Forelimb muscle (tissue), 1 donor: ENCODE results near the gene OR51B4. TPM values are rescaled to one million over a fixed set of nuclear protein-coding genes. Genes with fewer than 3 reads are reported as not detected.
"Not testable (repeated sequence)": the region's sequence is repeated elsewhere in the genome, so short reads cannot be mapped to it uniquely, and the experiment has no call there.

Experiments used
- DNase-seq: peaks from one replicate; pipeline ENCODE4 v3.0.0-alpha.2; 2013; ENCODE audit warnings: low read depth
- polyA plus RNA-seq: library from polyadenylated mRNA; unstranded; fragments of 120-200 nt; gene quantifications from one replicate; pipeline ENCODE4 v1.2.1, GENCODE V29; 2013; ENCODE audit not compliant: insufficient read length

Gene OR51B4
- polyA plus RNA-seq, 1 donor, result not detected

DNA sequence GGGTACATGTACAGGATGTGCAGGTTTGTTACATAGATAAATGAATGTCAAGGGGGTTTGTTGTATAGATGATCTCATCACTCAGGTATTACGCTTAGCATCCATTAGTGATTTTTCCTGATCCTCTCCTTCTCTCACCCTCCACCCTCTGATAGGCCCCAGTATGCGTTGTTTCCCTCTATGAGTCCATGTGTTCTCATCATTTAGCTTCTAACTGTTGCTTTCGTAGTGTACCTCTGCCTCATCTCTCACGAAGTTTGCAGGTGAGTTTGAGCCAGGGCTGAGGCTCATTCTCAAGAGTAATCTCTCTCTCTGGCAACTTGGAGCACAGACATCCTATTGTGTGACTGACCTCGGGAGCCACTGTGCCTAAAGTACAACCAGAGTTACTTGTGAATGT is 27.4 kb downstream of the OR51B4 start:
- no peak for DNase-seq

DNA sequence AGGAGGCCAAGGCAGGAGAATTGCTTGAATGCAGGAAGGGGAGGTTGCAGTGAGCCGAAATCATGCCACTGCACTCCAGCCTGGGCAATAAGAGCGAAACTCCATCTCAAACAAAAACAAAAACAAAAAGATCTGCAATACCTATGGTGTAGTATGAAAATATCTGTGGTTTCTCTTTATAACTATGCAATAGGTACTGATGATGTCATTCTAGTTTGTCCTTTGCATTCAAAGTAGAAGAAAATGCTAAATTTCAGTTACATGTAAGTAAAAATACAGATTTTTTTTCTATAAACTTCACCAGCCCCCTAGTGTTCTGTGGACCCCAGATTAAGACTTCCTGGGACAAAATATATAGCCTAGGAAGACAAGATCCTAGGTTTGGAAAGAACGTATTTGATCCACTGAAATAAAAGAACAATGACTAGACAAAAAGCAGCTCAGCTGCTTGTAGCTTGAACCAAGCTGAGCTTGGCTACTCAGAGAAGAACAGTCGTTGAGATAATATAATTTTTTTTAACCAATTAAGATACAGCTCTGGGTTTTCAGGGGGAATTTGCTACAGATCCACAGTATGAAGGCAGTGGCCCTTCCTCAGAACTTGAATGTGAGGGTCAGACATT is 29.2 kb downstream of the OR51B4 start:
- DNase-seq, result no peak

DNA sequence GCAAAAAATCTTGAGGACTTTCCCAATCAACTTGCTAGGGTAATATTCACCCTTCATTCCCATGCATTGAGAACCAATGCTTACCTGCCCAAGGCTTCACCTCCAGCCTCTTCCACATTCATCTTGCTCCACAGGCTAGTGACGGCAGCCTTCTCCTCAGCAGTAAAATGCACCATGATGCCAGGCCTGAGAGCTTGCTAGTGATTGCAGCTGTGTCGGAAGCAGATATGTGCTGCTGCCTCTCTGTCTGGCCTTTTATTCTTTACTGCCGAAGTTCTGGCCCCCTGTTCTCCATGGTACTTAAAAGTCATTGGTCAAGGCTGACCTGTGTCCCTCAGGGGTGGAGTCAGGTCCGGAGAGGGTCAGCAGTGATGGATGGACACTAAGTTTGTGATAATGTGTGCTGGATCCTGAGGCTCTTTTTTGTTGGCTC is 32.0 kb downstream of the OR51B4 start, which contains the start of gene HBE1:
HBE1 (minus strand) TSS at position 231 of the 433 bp plus-strand sequence; CDS start at position 176, 55 bp downstream.
- DNase-seq, result no peak

DNA sequence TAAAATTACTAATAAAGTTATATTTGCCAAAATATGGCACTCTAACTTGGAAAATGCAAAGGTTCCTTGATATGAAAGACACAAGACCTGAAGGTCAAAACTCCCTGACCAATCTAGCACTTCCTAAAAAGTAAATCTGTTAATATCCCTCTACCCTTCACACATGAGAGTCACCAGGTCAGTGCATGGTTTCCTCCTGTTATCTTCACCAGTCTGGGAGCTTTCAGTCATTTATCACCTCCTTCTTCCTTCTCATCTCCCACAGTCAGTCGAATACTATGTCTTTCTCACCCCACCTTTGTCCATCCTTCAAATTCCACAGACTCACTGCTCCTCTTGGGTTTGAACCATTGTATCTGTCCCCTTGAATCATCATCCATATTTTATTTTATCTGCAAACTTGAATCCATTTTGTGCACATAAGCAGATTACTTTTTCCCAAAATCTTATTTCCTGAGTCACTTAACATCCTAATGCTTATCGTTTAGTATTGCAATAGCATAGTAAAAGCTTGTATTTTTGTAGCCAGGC is 34.6 kb downstream of the OR51B4 start:
- DNase-seq, result no peak

DNA sequence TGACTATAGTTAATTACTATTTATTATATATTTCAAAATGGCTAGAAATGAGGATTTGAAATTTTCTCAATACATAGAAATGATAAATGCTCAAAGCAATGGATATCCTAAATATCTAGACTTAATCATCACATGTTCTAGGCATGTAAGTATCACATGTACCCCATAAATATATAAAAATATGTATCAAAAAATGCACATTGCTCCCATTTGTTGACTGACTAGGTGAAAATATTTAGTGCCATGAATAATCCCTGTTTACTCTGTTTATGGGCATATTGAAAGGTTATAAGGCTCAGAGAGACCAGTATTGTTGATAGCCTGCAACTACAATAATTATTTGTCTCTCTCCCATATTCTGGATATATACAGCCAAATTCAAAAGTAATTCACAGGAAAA is 35.1 kb downstream of the OR51B4 start:
- no peak for DNase-seq

DNA sequence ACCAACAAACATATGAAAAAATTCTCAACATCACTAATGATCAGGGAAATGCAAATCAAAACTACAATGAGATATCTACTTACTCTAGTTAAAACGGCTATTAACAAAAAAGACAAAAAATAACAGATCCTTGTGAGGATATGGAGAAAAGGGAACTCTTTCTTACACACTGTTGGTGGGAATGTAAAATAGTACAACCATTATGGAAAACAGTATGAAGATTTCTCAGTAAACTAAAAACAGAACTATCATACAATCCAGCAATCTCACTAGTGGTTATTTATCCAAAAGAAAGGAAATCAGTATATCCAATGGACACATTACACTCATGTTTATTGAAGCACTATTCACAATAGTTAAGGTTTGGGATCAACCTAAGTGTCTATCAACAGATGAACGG is 35.9 kb downstream of the OR51B4 start:
- DNase-seq, result no peak

DNA sequence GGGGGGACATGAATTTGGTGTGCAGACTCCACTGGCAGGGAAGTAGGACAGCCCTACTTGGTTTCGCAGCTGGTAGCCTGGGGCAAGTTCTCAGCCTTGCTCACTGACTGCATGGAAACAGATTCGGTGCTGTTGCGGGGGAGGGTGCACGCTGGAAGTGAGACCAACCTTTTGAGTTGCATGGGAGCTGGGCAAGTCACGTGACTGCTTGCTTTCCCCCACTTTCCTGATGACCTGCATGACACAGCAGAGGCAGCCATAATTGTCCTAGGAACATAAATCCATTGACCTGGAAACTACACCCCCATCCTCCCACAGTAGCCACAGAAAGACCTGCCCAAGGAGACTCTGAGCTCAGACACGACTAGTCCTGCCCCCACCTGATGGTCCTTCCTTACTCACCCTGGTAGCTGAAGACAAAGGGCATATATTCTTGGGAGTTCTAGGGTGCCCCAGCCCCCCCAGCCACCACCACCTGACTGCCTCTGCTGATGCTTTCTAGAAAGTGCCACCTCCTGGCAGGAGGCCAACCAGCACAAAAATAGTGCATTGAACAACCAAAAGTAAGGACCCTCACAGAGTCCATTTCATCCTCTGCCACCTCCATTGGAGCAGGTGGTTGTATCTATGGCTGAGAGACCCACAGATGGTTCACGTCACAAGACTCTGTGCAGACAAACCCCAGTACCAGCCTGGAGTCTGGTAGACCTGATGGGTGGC is 43.0 kb downstream of the OR51B4 start:
- DNase-seq, result no peak

DNA sequence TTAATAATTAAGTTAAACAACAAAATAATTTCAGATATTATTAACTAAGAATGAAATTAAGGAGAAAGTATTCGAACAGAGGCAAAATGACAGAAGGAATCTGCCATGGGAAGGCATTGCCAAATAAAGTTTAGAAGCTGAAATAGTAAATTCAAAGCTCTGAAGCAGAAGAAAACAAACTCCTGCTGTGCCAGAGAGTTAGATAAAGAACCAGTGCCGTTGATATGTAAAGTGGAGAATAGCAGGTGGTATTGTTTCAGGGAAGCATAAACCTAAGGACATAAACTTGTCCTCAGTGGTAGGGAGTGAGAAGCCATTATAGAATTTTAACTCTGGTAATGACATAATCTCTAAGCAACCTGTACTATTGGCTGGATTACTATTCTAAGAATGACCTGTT is 44.5 kb downstream of the OR51B4 start:
- DNase-seq, result no peak

DNA sequence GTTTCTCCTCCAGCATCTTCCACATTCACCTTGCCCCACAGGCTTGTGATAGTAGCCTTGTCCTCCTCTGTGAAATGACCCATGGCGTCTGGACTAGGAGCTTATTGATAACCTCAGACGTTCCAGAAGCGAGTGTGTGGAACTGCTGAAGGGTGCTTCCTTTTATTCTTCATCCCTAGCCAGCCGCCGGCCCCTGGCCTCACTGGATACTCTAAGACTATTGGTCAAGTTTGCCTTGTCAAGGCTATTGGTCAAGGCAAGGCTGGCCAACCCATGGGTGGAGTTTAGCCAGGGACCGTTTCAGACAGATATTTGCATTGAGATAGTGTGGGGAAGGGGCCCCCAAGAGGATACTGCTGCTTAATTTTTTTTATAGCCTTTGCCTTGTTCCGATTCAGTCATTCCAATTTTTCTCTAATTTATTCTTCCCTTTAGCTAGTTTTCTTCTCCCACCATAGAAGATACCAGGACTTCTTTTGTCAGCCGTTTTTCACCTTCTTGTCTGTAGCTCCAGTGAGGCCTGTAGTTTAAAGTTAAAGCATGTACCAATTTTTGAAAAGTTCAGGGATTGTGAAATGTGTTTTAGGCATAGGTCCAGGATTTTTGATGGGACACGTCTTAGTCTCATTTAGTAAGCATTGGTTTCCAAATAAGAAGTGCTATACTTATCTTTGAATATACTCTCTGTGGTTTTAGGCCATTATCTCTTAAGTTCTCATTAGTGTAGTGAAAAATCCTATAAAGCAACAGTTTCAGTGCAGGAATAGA is 46.9 kb downstream of the OR51B4 start, which contains the start of gene HBG2:
HBG2 (minus strand) TSS at position 136 of the 768 bp plus-strand sequence; CDS start at position 83, 53 bp downstream.
- DNase-seq, result not testable (repeated sequence)

DNA sequence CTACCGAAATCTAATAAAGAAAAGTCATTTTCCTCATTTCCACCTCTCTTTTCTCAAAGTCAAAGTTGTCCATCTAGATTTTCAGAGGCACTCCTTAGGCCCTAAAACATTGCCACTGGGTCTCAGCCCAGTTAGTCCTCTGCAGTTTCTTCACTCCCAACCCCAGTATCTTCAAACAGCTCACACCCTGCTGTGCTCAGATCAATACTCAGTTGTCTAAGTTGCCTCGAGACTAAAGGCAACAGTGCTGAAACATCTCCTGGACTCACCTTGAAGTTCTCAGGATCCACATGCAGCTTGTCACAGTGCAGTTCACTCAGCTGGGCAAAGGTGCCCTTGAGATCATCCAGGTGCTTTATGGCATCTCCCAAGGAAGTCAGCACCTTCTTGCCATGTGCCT is 47.7 kb downstream of the OR51B4 start:
- DNase-seq, result not testable (repeated sequence)

DNA sequence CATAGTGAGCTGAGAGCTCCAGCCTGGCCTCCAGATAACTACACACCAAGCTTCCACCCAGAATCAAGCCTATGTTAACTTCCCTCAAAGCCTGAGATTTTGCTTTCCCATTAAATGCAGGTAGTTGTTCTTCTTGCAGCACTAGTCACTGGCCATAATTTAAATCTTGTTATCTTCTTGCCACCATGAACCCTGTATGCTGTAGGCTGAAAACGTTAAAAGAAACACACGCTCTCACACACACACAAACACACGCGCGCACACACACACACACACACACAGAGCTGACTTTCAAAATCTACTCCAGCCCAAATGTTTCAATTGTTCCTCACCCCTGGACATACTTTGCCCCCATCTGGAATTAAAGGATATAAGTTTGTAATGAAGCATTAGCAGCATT is 48.3 kb downstream of the OR51B4 start:
- DNase-seq, result not testable (repeated sequence)

DNA sequence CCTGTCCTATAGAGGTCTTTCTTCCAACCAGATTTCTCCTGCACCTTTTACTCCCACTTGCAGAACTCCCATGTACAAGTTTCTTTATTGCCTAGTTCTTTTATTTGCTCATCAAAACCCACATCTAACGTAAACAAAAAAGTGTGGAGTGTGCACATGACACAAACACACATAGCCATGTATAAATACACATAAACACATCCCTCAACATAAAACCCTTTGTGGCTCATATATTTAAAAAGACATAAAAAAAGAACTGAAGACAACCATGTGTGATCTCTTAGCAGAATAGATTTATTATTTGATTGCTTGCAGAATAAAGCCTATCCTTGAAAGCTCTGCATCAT is 48.9 kb downstream of the OR51B4 start:
- no peak for DNase-seq

DNA sequence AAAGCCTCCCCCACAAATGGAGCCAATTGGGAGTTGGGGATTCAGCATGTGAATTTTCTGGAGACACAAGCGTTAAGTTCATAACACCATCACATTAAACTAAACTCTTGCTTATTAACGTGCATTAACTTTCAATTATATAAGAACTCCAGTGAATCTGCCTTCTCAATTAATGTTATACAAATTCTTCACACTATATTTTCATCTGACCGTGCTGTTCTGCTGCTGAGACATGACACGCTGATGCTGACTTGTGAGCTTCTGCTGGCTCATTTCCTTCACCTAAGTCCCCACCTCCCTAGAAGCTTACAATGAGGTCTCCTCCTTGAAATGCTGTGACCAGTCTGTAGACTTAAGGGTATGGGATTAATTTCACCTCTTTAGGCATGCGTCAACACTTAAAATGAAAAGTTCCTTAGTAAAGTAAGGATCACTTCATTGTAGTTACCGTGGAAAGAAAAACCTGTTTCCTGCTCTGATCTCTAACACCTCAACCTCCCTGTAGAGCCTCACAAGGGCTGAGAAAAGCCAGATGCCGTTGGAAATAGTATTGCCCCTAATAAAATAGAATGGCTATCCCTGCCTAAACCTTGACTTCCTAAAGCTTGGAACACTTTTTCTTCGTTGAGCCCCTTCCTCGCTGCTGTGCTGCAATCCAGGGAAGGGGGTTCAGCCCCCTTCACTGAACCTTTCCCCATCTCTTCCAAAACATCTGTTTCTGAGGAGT is 49.4 kb downstream of the OR51B4 start:
- DNase-seq, result no peak

DNA sequence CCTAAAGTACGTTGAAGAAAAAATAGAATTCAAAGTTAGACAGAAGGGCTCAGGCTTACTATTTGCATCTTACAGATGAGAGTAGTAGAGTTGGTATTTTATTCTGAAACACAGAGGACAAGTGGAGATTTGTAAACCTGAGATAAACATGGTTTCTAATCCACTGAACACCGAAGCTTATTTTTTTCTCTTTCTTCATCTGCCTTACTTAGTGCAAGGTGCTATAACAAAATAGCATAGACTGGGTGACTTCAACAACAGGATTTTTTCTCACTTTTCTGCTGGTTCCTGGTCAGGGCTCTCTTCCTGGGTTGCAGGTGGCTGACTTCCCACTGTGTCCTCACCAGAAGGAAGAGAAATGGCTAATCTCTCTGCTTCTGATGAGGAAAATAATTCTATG is 50.0 kb downstream of the OR51B4 start:
- no peak for DNase-seq

Other genes starting within 250 kb of the OR51B4 start
- gene OR52E2, start 242.3 kb downstream of the OR51B4 start, polyA plus RNA-seq, result not detected
- not detected for gene OR52E1, start 232.4 kb downstream of the OR51B4 start, polyA plus RNA-seq
- not detected for gene OR52A5, start 163.6 kb downstream of the OR51B4 start, polyA plus RNA-seq
- gene OR52A1, start 147.2 kb downstream of the OR51B4 start, polyA plus RNA-seq, result 0.03 TPM
- not detected for gene OR51V1, start 101.3 kb downstream of the OR51B4 start, polyA plus RNA-seq
- gene HBB, start 74.9 kb downstream of the OR51B4 start, polyA plus RNA-seq, result 273 TPM
- gene HBD, start 67.5 kb downstream of the OR51B4 start, polyA plus RNA-seq, result not detected
- gene HBG1, start 52.1 kb downstream of the OR51B4 start, polyA plus RNA-seq, result 9.4 TPM
- 4,005 TPM for gene HBG2, start 47.2 kb downstream of the OR51B4 start, polyA plus RNA-seq
- gene HBE1, start 32.0 kb downstream of the OR51B4 start, polyA plus RNA-seq, result 5.5 TPM
- gene OR51B2, start 22.4 kb upstream of the OR51B4 start, polyA plus RNA-seq, result not detected
- gene OR51B5, start 41.6 kb upstream of the OR51B4 start, polyA plus RNA-seq, result 0.15 TPM
- gene OR51B6, start 49.6 kb upstream of the OR51B4 start, polyA plus RNA-seq, result not detected
- not detected for gene OR51M1, start 81.9 kb upstream of the OR51B4 start, polyA plus RNA-seq
- not detected for gene OR51Q1, start 120.2 kb upstream of the OR51B4 start, polyA plus RNA-seq
- not detected for gene OR51I1, start 139.6 kb upstream of the OR51B4 start, polyA plus RNA-seq
- gene OR51I2, start 147.4 kb upstream of the OR51B4 start, polyA plus RNA-seq, result not detected
- gene OR52D1, start 186.7 kb upstream of the OR51B4 start, polyA plus RNA-seq, result not detected
- gene UBQLN3, start 208.0 kb upstream of the OR51B4 start, polyA plus RNA-seq, result not detected
- gene UBQLNL, start 214.8 kb upstream of the OR51B4 start, polyA plus RNA-seq, result 0.18 TPM
- gene OR52H1, start 246.6 kb upstream of the OR51B4 start, polyA plus RNA-seq, result not detected